CD14-positive monocyte (primary cell): ENCODE data around the gene ZNG1F. TPM values are rescaled to one million over a fixed set of nuclear protein-coding genes. Genes with fewer than 3 reads are reported as not detected.
"Not testable (repeated sequence)": the region's sequence is repeated elsewhere in the genome, so short reads cannot be mapped to it uniquely, and the experiment has no call there.

ENCODE experiments used
- DNase-seq, 3 donors: peaks; one replicate each; pipeline ENCODE4 v3.0.0-alpha.2; 2011 to 2022
- H2AFZ ChIP-seq: 2 replicates; pipeline ENCODE4 v1.6.0; 2012; ENCODE audit warnings: mild to moderate bottlenecking, low read depth, low read length, inconsistent platforms; ENCODE audit not compliant: insufficient read depth, poor library complexity, severe bottlenecking
- H3K27ac ChIP-seq, 2 donors: 1 replicate in 1 of 2; 2 replicates in 1 of 2; pipeline ENCODE4 v1.5.1; 2012 to 2013; ENCODE audit warnings: low read length in 2 of 2, control low read depth in 1 of 2, inconsistent platforms in 1 of 2, low read depth in 1 of 2, mild to moderate bottlenecking in 1 of 2
- H3K27me3 ChIP-seq, 2 donors: one replicate each; pipeline versions ENCODE4 v1.6.0 to v1.6.1; 2011 to 2013; ENCODE audit warnings: low read length in 2 of 2; ENCODE audit not compliant: control insufficient read depth in 2 of 2, insufficient read depth in 2 of 2
- H3K36me3 ChIP-seq, 2 donors: replicated peaks in 1 of 2; 1 replicate in 1 of 2; 2 replicates in 1 of 2; pipeline versions ENCODE4 v1.5.1 to v1.6.1; 2012 to 2013; ENCODE audit warnings: low read length in 2 of 2, control low read depth in 1 of 2, inconsistent platforms in 1 of 2, mild to moderate bottlenecking in 1 of 2; ENCODE audit not compliant: insufficient read depth in 2 of 2, control insufficient read depth in 1 of 2
- H3K4me1 ChIP-seq, 2 donors: 1 replicate in 1 of 2; 2 replicates in 1 of 2; pipeline versions ENCODE4 v1.5.1 to v1.6.1; 2012 to 2013; ENCODE audit warnings: low read length in 2 of 2, control low read depth in 1 of 2, inconsistent platforms in 1 of 2, mild to moderate bottlenecking in 1 of 2, moderate library complexity in 1 of 2; ENCODE audit not compliant: insufficient read depth in 2 of 2, control insufficient read depth in 1 of 2
- H3K4me2 ChIP-seq: replicated peaks from 2 replicates; pipeline ENCODE3; 2012; ENCODE audit warnings: low read length, moderate library complexity, mild to moderate bottlenecking; ENCODE audit not compliant: poor library complexity, severe bottlenecking; ENCODE audit errors: extremely low read depth
- H3K4me3 ChIP-seq, 3 experiments: fragments of 200-600 bp in 1 of 3; sonication (generic) in 1 of 3; replicated peaks in 1 of 3; 1 replicate in 2 of 3; 2 replicates in 1 of 3; pipeline ENCODE4 v1.5.1; 2011 to 2013; ENCODE audit warnings: low read length in 3 of 3, mild to moderate bottlenecking in 3 of 3, control low read depth in 2 of 3, low read depth in 2 of 3, inconsistent platforms in 1 of 3, moderate library complexity in 1 of 3
- H3K79me2 ChIP-seq: 2 replicates; pipeline ENCODE4 v1.6.0; 2012; ENCODE audit warnings: mild to moderate bottlenecking, control low read depth, inconsistent platforms, low read length, moderate library complexity; ENCODE audit not compliant: insufficient read depth
- H3K9ac ChIP-seq: 2 replicates; pipeline ENCODE4 v1.6.0; 2017; ENCODE audit warnings: low read length, mild to moderate bottlenecking; ENCODE audit not compliant: insufficient read depth, poor library complexity, severe bottlenecking
- H3K9me3 ChIP-seq, 2 donors: replicated peaks in 1 of 2; 1 replicate in 1 of 2; 2 replicates in 1 of 2; pipeline versions ENCODE4 v1.5.1 to v1.6.1; 2012 to 2013; ENCODE audit warnings: low read length in 2 of 2, control low read depth in 1 of 2; ENCODE audit not compliant: control insufficient read depth in 1 of 2, insufficient read depth in 1 of 2
- H4K20me1 ChIP-seq: 2 replicates; pipeline ENCODE4 v1.6.0; 2012; ENCODE audit warnings: mild to moderate bottlenecking, low read length, control low read depth, moderate library complexity; ENCODE audit not compliant: insufficient read depth
- H3K27ac Mint-ChIP-seq, 7 donors: one replicate each; pipeline ENCODE4 v1.8.0; 2020; ENCODE audit warnings: mild to moderate bottlenecking in 7 of 7, mixed read lengths in 7 of 7, moderate library complexity in 6 of 7, inconsistent platforms in 2 of 7
- H3K27me3 Mint-ChIP-seq, 3 donors: one replicate each; pipeline ENCODE4 v1.8.0; 2021 to 2022; ENCODE audit warnings: low read depth in 3 of 3, mild to moderate bottlenecking in 3 of 3, mixed read lengths in 3 of 3, moderate library complexity in 3 of 3, inconsistent platforms in 1 of 3
- H3K36me3 Mint-ChIP-seq, 2 donors: one replicate each; pipeline ENCODE4 v1.8.0; 2020; ENCODE audit warnings: mixed read lengths in 2 of 2, inconsistent platforms in 1 of 2, mild to moderate bottlenecking in 1 of 2
- H3K4me1 Mint-ChIP-seq: one replicate; pipeline ENCODE4 v1.8.0; 2020; ENCODE audit warnings: mild to moderate bottlenecking, mixed read lengths
- H3K4me3 Mint-ChIP-seq, 2 donors: one replicate each; pipeline ENCODE4 v1.8.0; 2020; ENCODE audit warnings: mild to moderate bottlenecking in 2 of 2, mixed read lengths in 2 of 2, moderate library complexity in 1 of 2
- H3K9me3 Mint-ChIP-seq, 7 donors: one replicate each; pipeline ENCODE4 v1.8.0; 2020 to 2022; ENCODE audit warnings: mixed read lengths in 7 of 7, mild to moderate bottlenecking in 6 of 7, moderate library complexity in 6 of 7, inconsistent platforms in 2 of 7
- WGBS: methylation state at CpG from one replicate; pipeline ENCODE4 v1.1.5; 2013; ENCODE audit warnings: missing lambda C conversion rate; ENCODE audit not compliant: insufficient coverage; 5-methylcytosine and 5-hydroxymethylcytosine counted together
- intact Hi-C, 2 donors: fragments of 100-400 bp; cut with micrococcal nuclease; formaldehyde crosslinking; loops; one replicate each; pipeline versions ENCODE4 v1.15.0 to v1.15.1; 2023
- polyA plus RNA-seq, 3 donors: library from polyadenylated mRNA; depleted of rRNA in 1 of 3; unstranded in 2 of 3; stranded (reverse) in 1 of 3; fragments of 300-500 nt in 2 of 3; fragments of >200 nt in 1 of 3; fragmentation: Illumina TruSeq in 2 of 3; gene quantifications; 1 replicate in 2 of 3; 2 replicates in 1 of 3; pipeline ENCODE4 v1.2.3, GENCODE V29; 2012 to 2021

ZNG1F gene
- polyA plus RNA-seq, 3 donors: 4.7 to 32.1 (median 5.6) TPM

DNA sequence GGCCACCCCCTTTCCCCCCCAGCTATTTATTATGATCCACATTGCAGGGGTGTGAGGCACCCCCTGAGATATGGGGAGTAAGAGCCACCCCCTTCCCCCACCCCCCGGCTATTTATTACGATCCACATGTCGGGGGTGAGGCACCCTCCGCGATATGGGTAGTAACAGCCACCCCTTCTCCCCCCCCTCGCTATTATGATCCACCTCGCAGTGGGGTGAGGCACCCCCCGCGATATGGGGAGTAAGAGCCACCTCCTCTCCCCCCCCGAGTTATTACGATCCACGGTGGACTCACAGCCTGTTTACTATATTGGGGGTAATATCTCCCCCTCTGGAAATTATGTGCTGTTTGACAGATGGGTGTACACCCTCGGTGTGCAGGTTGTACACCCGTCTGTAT lies 75.8 kb downstream of the ZNG1F start:
- H3K27me3 ChIP-seq, H3K9me3 Mint-ChIP-seq, H3K36me3 ChIP-seq, H3K4me3 Mint-ChIP-seq, H3K4me3 ChIP-seq, H3K79me2 ChIP-seq, H3K4me2 ChIP-seq, H3K27me3 Mint-ChIP-seq, DNase-seq, H3K36me3 Mint-ChIP-seq, intact Hi-C loops, H3K4me1 Mint-ChIP-seq, H2AFZ ChIP-seq, H3K9ac ChIP-seq, H3K27ac ChIP-seq, H3K4me1 ChIP-seq, H3K27ac Mint-ChIP-seq, H4K20me1 ChIP-seq, H3K9me3 ChIP-seq: not testable (repeated sequence)
- no CpG with 5 or more reads among the region's 14 CpGs for WGBS

GRCh38 chr9:41111414-41111813 lies 77.7 kb downstream of the ZNG1F start:
- H3K4me3 Mint-ChIP-seq, H2AFZ ChIP-seq, H3K27ac ChIP-seq, H3K4me1 Mint-ChIP-seq, H3K9me3 Mint-ChIP-seq, H3K9me3 ChIP-seq, H3K4me2 ChIP-seq, H3K9ac ChIP-seq, H3K27ac Mint-ChIP-seq, H3K79me2 ChIP-seq, H4K20me1 ChIP-seq, H3K36me3 Mint-ChIP-seq, H3K4me3 ChIP-seq, intact Hi-C loops, DNase-seq, H3K4me1 ChIP-seq, H3K36me3 ChIP-seq: not testable (repeated sequence)
- no CpG with 5 or more reads among the region's 12 CpGs for WGBS
- peaks cover 0 to 16% of the 10 kb centered on the region in 2 donors for H3K27me3 ChIP-seq
- peaks cover 0 to 21% (median 5%) of the 10 kb centered on the region in 3 donors for H3K27me3 Mint-ChIP-seq

DNA sequence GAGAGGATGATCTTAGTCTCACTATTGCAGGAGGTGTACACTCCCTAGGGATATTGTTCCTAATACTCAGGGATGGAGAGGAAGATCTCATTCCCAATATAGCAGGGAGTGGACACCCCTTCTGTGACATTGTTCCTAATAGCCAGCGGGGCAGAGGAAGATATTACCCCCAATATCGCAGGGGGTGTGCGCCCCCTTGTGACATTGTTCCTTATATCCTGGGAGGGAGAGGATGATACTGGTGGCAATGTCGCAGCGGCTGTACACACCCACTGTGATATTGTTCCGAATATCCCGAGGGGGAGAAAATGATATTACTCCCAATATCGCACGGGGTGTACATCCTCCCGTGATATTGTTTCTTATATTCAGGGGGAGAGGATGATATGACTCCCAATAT lies 78.2 kb downstream of the ZNG1F start:
- H3K4me3 ChIP-seq, H3K27ac Mint-ChIP-seq, H2AFZ ChIP-seq, H3K4me2 ChIP-seq, DNase-seq, H3K79me2 ChIP-seq, H3K4me1 ChIP-seq, H3K36me3 ChIP-seq, H3K4me3 Mint-ChIP-seq, intact Hi-C loops, H3K9me3 Mint-ChIP-seq, H3K9me3 ChIP-seq, H3K4me1 Mint-ChIP-seq, H3K36me3 Mint-ChIP-seq, H3K9ac ChIP-seq, H3K27ac ChIP-seq, H4K20me1 ChIP-seq: not testable (repeated sequence)
- WGBS: no CpG with 5 or more reads among the region's 10 CpGs
- peaks cover 0 to 21% (median 5%) of the 10 kb centered on the region in 3 donors for H3K27me3 Mint-ChIP-seq
- H3K27me3 ChIP-seq: peaks cover 0 to 16% of the 10 kb centered on the region in 2 donors

GRCh38 chr9:41109253-41109652 lies 79.9 kb downstream of the ZNG1F start:
- H3K4me2 ChIP-seq, H3K9ac ChIP-seq, H3K9me3 Mint-ChIP-seq, H3K36me3 ChIP-seq, H3K4me1 Mint-ChIP-seq, H3K9me3 ChIP-seq, H3K27ac Mint-ChIP-seq, H3K4me3 ChIP-seq, H3K36me3 Mint-ChIP-seq, intact Hi-C loops, H4K20me1 ChIP-seq, H3K27ac ChIP-seq, H3K4me1 ChIP-seq, H3K4me3 Mint-ChIP-seq, DNase-seq, H2AFZ ChIP-seq, H3K79me2 ChIP-seq: not testable (repeated sequence)
- peaks cover 2 to 23% (median 5%) of the 10 kb centered on the region in 3 donors for H3K27me3 Mint-ChIP-seq
- peaks cover 0 to 18% of the 10 kb centered on the region in 2 donors for H3K27me3 ChIP-seq
- WGBS: no CpG with 5 or more reads among the region's 13 CpGs
